GM18520 (cell line): ENCODE results near the gene TNFRSF6B.

Experiments used
- ATAC-seq: cut with Tn5 transposase; IDR thresholded peaks from one replicate; pipeline ENCODE4 v1.9.1; 2021; ENCODE audit not compliant: unreplicated experiment

The TNFRSF6B gene

GRCh38 chr20:63682384-63683139 lies 13.9 kb upstream of the TNFRSF6B start:
- ATAC-seq = no peak

DNA sequence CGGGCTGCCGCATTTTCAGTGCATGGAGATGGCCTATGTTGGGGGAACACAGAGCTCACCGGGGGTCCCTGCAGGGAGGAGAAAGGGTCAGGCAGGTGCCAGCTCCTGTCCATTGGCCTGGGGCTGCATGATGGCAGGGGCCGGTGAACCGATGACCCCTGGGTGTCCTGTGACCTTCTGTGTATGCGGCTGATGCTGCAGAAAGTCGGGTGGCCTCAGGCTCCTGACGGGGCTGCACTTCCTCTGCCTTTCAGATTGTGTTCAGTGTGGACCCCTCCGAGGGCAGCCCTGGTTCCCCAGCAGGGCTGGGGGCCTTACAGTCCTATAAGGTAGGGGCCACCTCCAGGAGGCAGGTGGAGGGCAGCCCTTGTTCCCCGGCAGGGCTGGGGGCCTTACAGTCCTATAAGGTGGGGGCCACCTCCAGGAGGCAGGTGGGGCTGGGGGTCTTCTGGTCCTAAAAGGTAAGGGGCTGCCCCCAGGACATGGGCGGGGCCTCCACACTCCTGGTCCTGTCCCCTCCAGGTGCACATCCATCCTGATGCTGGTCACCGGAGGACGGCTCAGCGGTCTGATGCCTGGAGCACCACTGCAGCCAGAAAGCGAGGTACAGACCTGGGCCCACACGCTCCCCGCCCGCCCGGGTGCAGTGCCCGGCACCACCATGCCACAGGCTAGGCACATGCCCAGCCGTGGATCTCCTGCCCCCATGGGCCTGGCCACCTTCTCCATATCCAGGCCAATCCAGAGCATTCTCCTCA lies 11.0 kb upstream of the TNFRSF6B start:
- ATAC-seq = no peak

DNA sequence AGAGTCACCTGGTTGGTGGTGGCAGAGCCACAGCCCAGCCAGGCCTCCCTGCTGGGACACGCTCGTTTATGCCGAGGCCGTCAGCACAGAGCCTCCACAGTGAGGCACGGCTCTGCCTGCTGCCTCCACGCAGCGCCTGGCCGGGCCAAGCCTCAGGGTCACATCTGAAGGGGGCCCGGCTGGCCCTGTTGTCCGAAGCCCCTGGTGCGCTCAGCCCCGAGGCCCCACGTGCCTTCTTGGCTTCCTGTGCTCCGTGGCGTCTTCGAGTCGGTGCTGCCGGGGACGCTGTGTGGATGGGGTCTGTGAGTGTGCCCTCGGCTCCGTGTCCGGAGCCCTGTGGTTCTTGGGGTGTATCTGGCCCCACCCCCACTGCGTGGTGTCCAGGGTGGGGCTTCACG lies 10.4 kb upstream of the TNFRSF6B start:
- ATAC-seq = no peak

- ATAC-seq = no peak
These were observed 9.7 kb upstream of the TNFRSF6B start for GRCh38 chr20:63686492-63687321.

- ATAC-seq = no peak
These were observed 8.9 kb upstream of the TNFRSF6B start for GRCh38 chr20:63687419-63688178.

- ATAC-seq = no peak
These were observed 8.0 kb upstream of the TNFRSF6B start for GRCh38 chr20:63688228-63689045.

GRCh38 chr20:63689046-63690002 lies 7.1 kb upstream of the TNFRSF6B start:
- ATAC-seq = no peak

DNA sequence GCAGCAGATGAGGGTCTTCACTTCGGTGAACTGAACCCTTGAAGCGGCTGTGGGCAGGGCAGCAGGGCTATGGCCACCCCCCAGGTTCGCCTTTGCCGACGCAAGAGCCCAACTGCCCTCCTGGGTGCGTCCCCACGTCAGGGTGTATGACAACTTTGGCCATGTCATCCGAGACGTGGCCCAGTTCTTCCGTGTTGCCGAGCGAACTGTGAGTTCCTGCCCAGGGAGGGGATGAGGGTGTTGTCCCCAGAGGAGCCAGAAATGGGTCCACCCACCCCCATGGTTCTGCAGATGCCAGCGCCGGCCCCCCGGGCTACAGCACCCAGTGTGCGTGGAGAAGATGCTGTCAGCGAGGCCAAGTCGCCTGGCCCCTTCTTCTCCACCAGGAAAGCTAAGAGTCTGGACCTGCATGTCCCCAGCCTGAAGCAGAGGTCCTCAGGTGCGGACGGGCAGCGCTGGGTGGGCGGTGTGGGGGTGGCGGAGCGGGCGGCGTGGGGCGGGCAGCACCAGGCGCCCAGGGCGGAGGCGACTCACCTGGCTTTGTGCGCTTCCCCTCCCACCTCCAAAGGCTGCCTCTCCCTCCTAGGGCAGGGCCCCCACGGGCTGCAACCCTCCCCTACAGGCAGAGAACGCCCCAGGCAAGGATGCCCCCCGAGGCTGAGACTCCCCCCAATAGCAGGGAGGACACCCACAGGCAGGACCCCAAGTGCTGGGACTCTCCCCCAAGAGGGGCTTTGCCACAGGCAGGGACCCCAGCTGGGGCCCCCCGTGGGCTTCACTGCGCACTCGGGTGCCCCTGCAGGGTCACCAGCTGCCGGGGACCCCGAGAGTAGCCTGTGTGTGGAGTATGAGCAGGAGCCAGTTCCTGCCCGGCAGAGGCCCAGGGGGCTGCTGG lies 6.2 kb upstream of the TNFRSF6B start:
- no peak for ATAC-seq

DNA sequence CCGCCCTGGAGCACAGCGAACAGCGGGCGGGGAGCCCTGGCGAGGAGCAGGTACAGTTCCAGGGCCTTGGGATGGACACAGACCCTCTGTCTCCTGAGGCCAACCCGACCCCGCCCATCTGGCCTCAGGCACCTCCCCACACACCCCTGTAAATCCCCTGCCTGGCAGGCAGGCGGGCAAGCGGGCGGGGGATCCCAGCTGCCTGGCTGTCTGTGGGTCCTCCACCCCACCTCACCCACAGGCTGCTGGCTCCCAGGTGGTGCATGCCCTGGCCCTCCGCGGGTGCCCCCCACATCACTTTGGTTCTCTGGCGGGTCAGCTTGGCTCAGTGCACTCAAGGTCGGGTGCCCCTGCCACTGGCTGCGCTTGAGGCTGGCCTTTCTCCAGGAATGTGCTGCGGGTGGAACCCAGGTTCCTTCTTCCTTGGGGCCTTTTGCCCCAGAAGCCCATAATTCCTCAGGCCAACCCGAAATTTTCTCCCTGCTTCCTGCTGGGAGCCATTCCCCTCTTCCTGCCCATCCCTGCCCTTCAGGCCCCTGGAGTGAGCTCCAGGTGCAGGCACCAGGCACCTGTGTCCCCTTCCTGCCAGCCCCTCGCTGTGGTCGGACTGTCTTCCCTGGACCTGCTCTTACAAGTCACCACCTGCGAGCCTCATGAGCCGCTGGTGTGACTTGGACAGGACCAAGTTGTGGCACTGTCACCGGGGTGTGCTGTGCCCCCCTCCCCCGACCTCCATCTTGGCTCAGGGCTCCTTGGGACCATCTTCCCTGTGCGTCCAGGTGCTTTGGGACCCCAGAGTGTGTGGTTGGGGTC lies 5.3 kb upstream of the TNFRSF6B start:
- no peak for ATAC-seq

DNA sequence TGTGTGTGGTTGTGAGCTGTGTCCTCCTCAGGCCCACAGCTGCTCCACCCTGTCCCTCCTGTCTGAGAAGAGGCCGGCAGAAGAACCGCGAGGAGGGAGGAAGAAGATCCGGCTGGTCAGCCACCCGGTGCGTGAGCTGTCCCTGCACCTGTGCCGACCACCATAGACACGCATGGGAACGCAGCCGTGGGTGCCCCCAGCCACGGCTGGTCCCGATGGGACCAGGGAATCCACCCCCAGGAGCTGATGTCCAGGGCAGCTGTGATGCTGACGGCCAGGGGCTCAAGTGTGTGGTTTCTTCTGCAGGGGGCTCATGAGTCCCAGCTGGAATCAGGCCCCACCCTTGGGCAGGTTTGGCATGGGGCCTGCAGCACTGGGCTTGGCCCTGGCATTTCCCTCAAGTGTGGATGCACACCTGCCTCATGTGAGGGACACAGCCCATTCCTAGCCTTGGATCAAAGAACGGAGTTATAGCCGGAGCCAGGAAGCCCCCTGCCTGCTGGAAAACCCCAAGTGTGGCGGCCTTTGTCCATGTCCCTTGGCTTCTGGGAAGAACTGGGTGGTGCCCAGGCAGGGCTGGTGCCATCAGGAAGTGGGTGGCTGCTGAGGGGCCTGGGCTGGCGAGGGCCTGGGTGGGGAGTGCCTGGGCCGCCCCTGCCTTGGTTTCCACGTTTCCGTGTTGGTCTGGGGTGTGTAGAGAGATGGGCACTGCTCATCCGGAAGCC lies 4.6 kb upstream of the TNFRSF6B start:
- no peak for ATAC-seq

DNA sequence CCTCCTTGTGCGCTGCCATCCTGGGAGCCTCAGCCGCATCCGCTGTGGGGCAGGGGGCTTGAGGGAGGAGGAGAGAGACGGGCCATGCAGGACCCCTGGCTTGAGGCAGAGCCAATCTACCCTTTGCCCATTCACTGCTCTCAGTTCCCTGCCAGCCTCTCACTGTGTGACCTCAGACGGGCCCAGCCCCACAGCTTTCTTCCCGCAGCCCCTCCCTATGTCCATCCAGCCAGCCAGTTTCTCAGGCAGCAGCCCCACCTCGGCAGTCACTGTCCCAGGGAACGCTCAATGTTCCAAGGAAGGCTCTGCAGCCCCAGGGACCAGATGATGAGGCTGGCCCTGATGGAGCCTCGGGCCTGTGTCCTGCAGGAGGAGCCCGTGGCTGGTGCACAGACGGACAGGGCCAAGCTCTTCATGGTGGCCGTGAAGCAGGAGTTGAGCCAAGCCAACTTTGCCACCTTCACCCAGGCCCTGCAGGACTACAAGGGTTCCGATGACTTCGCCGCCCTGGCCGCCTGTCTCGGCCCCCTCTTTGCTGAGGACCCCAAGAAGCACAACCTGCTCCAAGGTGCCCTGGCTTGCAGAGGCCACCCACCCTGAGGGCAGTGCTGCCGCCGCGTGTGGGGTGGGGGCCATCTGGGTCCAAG lies 3.9 kb upstream of the TNFRSF6B start:
- no peak for ATAC-seq

DNA sequence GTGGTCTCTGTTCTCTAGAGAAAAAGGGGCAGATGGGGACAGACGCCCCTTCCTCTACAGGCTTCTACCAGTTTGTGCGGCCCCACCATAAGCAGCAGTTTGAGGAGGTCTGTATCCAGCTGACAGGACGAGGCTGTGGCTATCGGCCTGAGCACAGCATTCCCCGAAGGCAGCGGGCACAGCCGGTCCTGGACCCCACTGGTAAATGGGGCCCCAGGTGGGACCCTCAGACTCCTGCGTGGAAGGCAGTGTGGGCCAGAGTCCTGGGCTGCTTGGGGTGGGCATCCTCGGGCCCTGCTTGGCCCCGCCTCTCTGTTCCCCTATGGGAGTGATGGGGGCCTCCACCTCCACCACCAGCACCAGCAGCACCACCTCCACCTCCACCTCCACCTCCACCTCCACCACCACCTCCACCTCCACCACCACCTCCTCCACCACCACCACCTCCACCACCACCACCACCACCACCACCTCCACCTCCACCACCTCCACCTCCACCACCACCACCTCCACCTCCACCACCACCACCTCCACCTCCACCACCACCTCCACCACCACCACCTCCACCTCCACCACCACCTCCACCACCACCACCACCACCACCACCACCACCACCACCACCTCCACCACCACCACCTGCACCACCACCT lies 3.2 kb upstream of the TNFRSF6B start:
- no peak for ATAC-seq

GRCh38 chr20:63693733-63694583 lies 2.5 kb upstream of the TNFRSF6B start:
- no peak for ATAC-seq

DNA sequence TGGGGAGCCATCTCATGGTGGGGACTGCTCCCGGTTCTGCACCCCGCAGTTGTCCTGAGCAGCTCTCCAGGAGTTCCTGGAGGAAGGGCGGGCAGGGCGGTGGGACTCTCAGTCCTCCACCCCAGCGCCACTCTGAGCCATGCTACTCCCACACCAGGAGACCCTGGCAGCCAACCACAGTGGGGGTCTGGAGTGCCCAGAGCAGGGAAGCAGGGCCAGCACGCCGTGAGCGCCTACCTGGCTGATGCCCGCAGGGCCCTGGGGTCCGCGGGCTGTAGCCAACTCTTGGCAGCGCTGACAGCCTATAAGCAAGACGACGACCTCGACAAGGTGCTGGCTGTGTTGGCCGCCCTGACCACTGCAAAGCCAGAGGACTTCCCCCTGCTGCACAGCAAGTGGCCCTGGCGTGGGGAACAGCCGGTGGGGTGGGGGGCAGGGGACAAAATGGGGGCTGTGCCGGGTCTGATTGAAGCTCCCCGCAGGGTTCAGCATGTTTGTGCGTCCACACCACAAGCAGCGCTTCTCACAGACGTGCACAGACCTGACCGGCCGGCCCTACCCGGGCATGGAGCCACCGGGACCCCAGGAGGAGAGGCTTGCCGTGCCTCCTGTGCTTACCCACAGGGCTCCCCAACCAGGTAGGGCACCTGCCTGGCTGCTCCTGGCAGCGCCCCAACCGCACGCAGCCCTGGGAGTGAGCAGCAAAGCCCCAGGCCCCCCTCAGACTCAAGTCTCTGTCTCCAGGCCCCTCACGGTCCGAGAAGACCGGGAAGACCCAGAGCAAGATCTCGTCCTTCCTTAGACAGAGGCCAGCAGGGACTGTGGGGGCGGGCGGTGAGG lies 1.6 kb upstream of the TNFRSF6B start:
- ATAC-seq = no peak
